Stimulated activated CD4-positive, alpha-beta T cell treated with anti-CD3 and anti-CD28 coated beads, Interleukin-2, amount 100 ng/mL, for 48 hours (primary cell): ENCODE data around the gene AP2A2.

ENCODE experiments used
- DNase-seq, 2 donors: peaks; one replicate each; pipeline ENCODE4 v3.0.0-alpha.2; 2020

The AP2A2 gene

DNA sequence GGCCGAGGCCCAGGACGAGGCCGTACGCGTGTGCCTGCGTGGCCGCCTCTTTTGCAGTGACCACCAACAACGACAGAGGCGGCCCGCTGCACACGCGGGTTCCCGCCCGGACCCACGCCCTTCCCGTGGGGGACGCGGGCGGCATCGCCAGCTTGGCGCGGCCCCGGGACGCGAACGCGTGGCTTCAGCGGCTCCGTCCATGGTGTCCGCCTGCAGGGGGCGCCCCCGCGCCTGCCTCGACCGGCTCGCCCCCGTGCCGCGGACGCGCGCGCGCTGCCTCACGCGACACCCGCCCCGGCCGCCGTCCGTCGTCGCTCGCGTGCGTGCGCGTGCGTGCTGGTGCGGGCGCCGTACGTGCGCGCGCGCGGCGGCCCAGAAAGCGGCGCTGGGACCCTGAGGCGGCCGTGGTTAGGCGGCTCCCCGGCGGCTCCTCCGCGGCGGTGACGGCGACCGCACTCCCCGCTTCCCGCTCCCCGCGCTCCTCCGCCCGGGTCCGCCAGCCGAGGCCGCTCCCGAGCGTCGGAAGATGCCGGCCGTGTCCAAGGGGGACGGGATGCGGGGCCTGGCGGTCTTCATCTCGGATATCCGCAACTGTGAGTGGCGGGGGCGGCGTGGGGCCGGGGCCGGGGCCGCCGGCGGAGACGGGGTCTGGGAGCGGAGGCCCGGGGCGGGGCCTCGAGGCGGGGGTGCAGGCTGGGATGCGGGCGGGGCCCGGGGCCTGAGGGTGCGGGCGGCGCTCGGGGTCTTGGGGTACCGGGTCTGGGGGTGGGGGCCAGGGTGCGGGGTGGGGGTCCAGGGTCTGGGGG, at the start of gene AP2A2:
Gene AP2A2 (plus strand): TSS at position 375 of the 806 bp plus-strand sequence. CDS start 152 bp downstream, at position 527.
- DNase-seq = peak; percentile 93 to 97

DNA sequence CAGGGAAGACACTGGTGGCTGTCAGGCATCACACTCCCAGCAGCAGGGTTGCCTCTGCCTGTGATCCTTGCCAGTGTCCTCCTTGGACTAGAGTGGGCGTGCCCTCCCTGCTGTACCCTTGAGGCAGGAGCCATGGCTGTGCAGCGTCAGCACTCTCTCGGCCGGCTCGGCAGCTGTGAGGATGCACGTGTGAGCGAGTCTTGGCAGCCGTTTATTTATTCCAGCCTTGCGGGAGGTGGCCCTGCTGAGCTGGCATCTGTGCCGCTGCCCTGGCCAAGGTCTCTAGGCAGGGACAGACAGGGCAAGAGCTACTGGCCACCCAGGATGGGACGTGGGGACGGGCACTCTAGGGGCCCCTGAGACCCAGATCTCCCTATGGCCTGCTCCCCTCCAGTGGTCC, 49.1 kb upstream of the AP2A2 start:
- DNase-seq = no peak

DNA sequence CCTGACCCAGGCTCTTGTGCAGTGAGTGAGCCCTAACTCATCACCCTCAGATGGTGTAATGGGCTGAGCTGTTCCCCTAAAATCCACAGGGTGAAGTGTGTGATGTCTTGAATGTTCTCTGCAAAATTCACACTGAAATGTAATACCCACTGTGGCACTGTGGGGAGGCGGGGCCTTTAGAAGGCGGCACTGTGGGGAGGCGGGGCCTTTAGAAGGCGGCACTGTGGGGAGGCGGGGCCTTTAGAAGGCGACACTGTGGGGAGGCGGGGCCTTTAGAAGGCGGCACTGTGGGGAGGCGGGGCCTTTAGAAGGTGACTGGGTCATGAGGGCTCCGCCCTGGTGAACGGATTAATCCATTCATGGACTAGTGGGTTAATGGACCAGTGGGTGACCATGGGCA, 48.1 kb upstream of the AP2A2 start:
- DNase-seq = peak in 1 of 2 donors; percentile 16

DNA sequence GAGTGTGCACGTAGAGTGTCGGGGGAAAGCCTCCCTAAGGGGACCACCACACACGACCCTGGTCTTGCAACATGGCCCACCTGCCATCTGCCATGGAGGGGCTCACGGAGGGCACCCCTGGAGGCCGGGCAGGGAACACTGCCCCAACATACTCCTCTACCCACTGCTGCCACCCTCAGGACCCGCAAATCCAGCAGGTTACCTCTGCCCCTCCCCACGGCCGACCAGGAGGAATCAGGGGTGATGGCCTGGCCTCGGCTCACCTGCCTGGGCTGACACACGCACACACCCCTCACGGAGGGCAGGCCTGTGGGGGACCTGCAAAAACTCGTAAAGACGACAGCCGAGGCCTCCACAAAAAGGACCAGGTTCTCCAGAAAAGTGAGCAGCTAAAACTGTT, 45.2 kb upstream of the AP2A2 start:
- DNase-seq = no peak

DNA sequence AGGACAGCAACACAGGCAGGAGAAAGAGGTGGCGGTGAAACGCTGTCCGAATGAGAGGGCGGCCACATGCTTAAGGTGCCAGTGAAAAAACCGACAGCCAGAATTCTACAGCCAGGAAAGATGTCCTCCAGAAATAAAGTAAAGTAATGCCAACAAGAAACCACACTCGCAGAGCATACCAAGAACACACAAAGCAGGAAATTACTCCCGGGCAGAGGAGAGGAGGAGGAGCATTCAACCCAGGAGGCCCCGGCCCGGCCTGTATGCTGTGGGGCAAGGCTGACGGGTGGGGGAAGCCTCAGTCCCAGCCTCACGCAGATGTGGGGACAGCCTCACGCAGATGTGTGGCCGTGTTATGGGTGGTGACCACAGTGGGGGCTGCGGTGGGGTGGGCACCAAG, 43.1 kb upstream of the AP2A2 start:
- no peak for DNase-seq

DNA sequence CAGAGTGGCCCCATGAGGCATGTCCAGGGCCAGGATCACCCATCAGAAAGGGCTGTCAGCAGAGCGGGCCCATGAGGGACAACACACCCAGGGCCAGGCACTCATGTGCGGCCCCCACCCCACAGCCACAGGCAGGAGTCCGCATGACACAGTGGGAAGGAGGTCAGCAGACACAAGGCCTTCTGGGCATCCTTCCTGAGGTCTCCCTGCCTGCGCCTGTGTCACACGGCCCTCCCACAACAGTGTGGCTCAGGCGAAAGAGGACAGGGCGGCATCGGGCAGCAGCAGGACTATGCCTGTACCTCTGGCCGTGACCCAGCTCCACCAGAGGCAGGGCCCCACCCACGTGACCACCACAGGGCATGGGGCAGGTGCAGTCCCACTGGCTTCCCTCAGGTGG, 42.1 kb upstream of the AP2A2 start:
- no peak for DNase-seq

DNA sequence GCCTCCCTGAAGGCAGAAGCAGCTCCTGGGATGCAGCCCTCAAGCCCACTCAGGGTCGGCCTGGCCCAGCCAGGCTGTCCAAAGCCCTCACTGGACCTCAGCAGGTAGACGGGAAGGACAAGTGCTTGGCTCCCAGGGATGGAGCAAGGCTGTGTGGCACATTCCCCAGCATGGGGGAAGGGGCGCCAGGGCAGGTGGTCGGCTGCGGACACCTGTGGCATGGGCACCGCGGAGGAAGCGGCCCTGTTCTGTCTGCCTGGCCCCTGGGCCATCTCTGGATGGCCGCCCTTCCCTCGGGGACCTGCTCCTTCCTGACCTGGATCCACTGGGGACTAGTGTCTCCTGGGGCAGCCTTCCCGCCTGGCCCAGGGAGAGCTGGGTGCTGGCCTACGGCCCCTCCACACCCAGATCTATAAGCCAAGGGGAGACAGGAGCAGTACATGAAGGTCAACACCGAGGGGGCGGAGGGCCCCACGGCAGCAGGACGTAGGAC, 41.0 kb upstream of the AP2A2 start:
- DNase-seq = no peak

DNA sequence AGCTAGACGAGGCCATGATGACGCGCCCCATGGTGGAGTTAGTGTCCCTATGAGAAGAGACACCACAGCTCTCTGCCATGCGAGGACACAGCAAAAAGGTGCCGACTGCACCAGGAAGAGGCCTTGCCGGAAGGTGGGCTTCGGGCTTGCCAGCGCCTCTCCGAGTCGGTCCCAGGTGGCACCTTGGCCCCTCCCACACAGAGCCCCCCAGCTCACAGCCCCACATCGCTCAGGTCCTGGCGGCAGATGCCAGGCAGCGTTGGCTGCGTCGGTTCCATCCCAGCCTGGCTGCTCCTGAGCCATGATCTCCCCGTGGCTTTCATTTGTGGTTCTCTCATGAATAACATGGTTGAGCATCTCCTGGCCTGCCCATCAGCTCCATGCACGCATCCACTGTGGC, 39.1 kb upstream of the AP2A2 start:
- no peak for DNase-seq

DNA sequence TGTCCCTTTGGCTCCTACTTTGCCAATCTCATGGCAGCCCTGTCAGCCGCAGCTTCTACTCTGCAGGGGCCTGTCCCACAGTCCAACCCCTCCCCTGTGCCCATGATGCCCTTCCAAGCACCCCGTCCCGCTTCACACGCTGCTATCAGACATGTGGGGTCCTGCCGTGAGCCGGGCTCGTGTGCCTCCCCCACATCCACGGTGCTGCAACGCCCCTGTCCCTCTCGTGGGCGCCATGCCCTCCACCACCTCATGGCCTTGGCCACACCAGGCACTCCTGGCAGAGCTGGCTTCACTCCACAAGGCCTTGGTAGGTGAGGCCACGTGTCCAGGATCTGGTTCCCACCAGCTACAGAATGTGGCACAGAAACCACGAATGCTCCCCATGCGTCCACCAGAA, 38.1 kb upstream of the AP2A2 start:
- DNase-seq = no peak

DNA sequence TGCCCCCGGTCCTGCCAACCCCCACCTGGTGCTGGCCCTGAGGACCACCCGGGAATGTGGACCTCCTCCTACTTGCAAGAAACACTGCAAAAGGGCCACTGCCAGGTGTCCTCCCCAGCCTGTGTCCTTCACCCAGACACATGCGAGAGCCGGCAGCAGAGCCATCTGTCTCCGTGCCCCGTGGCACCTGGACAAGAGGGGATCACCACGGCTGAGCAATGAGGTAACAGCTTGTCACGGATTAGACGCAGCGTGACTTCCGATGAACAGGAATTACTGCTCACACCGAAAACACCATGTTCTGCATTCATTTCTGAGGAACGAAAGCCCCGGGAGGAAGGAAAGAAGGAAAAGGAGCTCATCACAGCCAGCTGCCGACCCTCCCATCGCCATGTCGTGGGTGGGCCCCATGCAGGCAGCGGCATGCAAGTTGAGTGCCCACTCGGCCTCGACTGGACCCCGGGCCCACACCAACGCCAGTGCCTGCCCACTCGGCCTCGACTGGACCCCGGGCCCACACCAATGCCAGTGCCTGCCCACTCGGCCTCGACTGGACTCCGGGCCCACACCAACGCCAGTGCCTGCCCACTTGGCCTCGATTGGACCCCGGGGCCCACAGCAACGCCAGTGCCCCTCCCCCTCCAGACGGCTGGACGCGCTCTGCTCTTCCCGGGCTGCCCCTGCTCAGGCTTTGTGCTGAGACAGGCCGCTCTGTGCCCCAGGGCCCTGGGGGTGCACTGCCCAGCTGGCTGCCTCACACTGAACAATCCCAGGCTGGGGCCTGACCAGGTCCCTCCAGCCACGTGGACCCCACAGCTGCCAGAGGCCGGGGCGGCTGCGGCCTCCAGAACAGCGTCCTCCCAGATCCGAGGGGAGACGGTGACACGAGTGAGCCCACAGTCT, 37.1 kb upstream of the AP2A2 start:
- no peak for DNase-seq

DNA sequence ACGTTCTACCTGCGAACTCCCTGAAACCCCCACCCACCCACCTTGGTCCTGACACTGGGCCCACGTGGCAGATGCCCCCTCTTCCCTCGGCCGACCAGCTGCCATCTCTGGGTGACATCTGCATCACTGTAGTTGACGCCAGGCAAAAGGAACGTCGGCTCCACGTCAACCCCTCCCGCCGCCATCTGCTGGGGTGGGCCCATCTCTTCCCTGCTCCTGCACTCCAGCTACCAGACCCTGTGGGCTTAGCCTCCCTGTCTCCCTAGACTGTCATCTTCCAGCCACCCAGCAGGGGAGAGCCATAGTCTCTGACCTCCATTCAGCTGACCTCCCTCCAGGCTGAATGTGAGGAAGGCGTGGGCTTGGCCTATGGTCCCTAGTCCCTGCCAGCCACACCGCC, 36.4 kb upstream of the AP2A2 start:
- no peak for DNase-seq

DNA sequence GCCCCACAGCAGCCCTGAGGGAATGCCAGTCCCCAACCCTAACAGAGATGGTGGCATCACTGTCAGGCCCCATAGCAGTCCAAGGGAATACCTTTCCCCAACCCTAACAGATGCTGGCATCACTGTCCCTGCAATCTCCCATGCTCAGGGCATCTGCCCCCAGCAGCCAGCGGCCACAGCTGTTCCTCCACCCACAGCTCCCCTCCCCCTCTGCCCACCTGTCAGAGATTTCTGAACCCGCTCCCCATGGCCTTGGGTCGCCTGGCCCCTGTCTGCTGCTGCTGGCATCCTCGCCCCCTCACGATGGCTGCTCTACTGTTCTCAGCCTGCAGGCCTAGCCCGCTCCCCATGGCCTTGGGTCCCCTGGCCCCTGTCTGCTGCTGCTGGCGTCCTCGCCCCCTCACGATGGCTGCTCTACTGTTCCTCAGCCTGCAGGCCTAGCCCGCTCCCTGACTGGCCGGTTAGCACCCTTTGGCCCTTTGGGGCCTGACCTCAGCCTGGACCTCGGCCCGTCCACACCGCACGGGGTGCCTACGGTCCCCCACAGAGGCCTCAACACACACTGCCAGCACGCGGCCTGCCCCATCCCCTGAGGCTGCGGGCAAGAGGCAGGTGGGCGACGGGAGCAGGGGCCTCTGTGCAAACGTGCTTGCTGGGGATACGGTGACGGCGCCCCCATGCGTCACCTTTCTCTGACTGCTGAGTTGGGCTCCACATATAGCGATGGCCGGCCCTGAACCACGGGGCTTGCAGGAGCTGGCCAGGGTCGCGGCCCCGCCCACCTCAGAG, 35.8 kb upstream of the AP2A2 start:
- DNase-seq = no peak

DNA sequence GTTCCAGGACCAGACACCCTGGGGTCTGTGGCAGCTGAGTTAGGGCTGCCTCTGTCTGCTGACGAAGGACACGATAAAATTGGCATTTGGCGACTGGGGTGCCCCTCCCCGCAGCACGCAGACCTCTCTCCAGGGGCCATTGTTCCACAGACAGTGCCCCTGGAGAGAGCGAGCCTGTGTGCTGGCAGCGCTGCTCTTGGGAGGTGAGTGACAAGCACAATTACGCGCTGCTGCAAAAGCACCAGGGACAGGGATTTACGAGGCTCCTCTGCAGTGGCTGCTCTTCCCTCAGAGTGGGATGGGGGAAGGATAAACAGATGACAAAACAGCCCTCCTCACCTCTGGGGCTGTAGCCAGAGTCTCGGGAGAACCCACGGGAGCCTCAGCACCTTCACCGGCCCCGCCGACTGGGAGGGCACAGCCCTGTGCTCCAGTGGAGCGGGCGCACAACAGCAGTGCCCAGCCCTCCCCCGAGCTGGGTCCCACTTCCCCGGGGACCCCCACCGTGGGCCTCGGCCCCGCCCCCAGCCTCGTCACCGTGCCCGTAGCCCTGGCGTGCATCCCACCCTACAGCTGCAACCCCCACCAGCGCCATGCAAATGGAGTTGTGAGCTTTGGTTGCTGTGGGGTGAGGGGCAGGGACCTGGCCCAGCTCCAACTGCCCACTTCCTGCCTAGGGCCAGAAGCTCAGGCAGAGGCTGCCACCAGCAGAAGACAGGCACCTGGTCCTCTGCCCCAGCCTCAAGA, 34.7 kb upstream of the AP2A2 start:
- DNase-seq = no peak

DNA sequence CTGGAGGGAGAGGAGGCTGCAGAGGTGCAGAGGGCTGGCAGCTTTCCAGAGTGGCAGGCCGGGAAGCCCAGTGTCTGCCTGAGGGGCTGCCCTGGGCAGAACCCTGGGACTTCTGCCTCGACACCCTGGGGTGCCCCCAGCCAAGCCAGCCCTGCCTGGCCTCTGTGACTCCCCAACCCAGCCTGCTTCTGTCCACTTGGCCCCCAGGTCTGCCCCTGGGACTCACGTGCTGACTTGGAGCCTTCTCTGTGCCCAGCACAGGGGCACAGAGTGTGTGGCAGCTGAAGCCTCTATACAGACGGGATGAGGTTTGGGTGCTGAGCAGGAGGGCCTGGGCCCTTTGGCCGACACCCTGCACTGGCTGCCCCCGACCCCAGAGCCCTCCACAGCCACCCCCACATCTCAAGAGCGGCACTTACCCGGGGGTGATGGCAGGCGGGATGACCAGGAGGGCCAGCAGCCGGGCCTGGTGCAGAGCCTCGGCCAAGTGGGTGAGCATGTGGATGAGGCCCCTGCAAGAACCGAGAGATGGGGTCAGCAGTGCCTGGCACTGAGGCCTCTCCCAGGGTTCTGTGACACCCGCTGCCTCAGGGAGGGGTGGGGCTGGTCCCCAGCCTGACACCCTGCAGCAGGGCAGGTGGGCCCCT, 32.5 kb upstream of the AP2A2 start:
- no peak for DNase-seq

DNA sequence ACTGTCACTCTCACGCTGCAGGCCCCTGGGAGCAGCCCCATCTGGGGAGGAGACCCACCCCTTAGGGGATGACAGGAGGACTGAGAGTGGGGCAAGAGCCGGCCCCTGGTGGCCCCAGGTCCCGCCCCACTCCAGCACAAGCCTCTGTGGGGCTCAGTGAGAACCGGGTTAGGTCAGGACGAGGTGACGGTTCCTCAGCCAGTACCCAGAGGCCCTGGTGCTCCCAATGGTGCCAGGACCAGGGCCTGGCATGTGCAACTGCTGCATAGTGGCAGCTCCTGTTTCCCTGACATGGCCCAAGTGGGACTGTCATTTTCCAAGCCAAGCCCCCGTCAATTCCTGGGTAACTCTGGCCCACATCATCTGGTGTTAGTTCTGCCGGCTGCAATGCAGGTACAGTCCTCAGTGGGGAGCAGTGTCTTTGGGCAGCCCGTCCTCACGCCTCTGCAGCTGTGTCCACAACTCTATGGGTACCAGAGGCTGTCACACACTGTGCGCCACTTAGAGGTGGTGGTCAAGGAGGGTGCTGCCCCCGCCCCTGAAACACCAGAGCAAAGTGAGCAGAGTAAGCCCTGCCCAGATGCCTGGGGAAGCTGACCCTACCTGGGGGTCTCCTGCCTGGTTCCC, 31.0 kb upstream of the AP2A2 start:
- no peak for DNase-seq

DNA sequence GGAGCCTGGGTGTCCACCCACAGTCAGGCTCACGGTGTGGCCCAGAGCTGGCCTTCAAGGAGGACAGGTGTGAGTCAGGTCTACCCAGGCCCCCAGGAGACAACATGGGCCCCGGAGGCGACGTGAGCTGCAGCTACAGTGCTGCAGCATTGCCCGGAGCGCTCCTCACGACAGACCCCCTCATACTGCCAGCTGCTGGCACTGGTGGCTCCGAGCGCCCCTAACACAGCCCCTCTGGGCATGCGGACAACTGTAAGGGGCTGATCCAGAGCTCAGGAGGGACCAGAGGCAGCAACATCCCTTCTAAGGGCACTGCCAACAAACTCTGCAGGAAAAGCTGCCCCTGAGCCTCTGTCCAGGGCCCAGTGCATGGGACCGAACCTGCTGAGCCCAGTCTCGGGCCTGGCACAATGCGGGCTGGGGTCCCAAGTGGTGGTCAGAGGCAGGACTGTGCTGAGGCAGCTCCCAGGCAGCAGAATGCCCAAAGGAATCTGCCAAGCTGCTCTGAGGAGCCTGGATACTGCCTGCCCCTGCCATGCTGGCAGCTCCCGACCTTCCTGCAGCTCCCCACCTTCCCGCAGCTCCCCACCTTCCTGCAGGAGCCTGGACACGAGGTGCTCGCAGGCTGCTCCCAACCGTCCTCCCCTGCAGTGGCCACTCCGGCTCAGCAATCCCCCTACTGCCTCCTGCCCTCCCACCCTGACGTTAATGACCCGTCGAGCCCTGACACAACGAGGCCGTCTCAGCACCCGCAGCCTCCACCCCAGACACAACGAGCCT, 30.1 kb upstream of the AP2A2 start:
- DNase-seq = no peak

DNA sequence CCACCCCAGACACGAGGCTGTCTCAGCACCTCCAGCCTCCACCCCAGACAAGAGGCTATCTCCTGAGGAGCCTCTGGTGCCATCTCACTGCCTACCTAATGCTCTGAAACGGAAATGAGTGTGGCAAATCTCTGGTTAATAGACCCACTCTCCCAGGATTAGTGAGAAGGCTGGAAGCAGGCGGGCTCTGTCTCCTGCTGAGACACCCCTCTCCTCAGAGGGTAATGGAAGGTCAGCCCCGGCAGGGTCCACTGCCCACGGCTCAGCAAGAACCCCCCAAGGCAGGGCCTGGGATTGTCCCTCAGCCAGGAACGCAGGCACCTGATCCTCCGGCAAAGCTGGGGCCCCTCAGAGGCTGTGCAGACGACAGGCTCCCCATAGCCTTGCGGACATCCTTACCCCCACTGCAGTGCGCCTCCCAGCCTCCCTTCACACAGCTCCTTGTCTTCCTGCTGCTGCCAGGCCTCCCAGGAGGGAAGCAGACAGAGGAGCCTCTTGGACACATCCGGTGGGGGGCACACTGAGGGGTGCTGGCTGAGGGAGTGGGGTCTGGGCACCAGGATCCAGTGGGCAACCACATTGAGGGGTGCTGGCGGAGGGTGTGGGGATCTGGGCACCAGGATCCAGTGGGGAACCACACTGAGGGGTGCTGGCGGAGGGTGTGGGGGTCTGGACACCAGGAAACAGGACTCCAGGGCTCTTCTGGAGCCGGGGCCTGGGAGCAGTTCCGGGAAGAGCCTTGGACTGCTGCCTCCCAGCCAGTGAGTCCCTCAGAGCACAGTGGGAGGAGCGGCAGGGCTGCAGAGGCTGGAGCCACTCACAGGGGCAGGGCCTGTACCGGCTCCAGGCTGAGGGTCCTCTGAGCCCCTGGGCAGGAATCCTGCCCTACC, 28.2 kb upstream of the AP2A2 start:
- no peak for DNase-seq

DNA sequence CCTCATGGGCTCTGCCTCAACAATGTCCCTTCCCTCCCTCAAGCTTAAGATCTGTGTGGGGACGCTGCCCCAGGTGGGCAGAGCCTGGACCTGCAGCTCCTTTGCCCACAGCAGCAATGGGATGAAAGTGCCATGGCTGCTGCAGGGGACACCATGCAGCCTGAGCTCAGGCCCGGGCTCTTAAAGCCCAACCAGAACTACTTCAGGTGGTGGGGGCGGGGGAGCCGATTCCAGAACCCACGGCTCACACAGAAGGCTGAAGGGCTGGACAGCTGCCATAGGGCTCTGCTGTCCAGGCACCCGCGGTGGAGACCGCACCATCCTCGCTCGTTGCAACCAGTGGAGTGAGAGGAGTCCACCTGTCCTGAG, 27.5 kb upstream of the AP2A2 start:
- DNase-seq = no peak

DNA sequence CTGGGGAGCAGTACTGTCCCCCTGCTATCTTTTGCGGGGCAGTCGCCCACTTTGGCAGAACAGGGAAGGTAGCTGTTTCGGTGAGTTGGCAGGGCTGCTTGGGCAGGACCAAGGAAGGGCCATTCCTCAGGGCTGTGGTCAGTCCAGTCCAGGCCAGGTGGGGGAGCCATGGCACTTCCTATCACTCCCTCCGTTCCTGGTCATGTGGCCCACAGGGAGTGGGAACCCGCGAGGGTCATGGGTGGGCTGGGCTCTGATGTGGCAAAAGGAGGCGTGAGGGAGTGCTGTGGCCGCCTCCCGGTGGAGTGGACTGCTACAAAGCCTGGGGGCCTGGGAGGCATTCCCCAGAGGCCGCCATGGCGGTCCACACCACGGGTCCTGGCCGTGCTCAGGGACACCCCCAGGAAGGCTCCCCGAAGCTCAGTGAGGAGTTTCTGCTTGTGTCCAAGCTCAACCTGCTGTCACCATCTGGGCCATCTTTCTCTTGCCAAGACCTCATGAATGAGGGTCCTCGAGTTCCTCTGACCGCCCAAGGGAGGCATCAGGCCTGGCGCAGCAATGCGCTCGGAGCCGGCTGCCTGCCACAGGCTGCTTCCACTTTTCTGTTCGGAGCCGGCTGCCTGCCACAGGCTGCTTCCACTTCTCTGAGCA, 27.0 kb upstream of the AP2A2 start:
- DNase-seq = no peak
